ENCODE results near the gene CDK19.

DNA sequence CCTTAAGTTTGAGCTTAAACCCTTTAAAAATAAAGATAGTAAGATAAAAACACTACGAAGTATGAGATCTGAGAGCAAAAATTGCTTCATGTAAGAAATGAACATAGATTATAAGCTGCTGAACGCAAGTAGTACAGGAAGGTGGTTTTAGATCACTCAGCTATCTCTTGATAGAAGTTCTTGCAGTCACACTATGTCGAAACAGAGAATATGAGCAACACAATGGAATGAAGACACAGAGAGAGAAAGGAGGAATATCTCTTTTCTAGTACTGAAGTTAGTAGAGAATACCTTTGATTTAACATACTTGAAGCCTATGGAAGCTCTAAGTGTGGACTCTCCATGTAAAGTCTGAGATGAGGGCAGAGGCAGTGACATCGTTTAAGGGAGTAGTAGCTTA is 162.7 kb downstream of the CDK19 start:
- TF ChIP-seq, protein P1, sequence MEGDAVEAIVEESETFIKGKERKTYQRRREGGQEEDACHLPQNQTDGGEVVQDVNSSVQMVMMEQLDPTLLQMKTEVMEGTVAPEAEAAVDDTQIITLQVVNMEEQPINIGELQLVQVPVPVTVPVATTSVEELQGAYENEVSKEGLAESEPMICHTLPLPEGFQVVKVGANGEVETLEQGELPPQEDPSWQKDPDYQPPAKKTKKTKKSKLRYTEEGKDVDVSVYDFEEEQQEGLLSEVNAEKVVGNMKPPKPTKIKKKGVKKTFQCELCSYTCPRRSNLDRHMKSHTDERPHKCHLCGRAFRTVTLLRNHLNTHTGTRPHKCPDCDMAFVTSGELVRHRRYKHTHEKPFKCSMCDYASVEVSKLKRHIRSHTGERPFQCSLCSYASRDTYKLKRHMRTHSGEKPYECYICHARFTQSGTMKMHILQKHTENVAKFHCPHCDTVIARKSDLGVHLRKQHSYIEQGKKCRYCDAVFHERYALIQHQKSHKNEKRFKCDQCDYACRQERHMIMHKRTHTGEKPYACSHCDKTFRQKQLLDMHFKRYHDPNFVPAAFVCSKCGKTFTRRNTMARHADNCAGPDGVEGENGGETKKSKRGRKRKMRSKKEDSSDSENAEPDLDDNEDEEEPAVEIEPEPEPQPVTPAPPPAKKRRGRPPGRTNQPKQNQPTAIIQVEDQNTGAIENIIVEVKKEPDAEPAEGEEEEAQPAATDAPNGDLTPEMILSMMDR (conservative IDR thresholded peaks at IDR 0.05): no peak
- no peak for TF ChIP-seq EZH2 (IDR thresholded peaks at IDR 0.05; ENCODE audit: low read depth)

All from PC-9 (cell line).